Progenitor cell of endocrine pancreas (in vitro differentiated cells): ENCODE data around the gene PSMB9. TPM values are rescaled to one million over a fixed set of nuclear protein-coding genes. Genes with fewer than 3 reads are reported as not detected.
A peak's percentile ranks its signal among the peaks of the same experiment; 100 is the strongest.

Source experiments
- DNase-seq: peaks from one replicate; pipeline ENCODE4 v3.0.0; 2021; ENCODE audit warnings: low spot score; ENCODE audit not compliant: unreplicated experiment
- H3K27ac Mint-ChIP-seq: 2 replicates; pipeline ENCODE4 v1.8.0; 2021; ENCODE audit warnings: mild to moderate bottlenecking, moderate library complexity, mixed read lengths
- H3K27me3 Mint-ChIP-seq: 2 replicates; pipeline ENCODE4 v1.8.0; 2021; ENCODE audit warnings: mixed read lengths
- H3K36me3 Mint-ChIP-seq: 2 replicates; pipeline ENCODE4 v1.8.0; 2022; ENCODE audit warnings: mixed read lengths; ENCODE audit not compliant: insufficient read depth
- H3K4me1 Mint-ChIP-seq: 2 replicates; pipeline ENCODE4 v1.8.0; 2021; ENCODE audit warnings: low read depth, mixed read lengths
- H3K4me3 Mint-ChIP-seq: 2 replicates; pipeline ENCODE4 v1.8.0; 2021; ENCODE audit warnings: low read depth, mild to moderate bottlenecking, moderate library complexity, mixed read lengths
- H3K9me3 Mint-ChIP-seq: 2 replicates; pipeline ENCODE4 v1.8.0; 2021; ENCODE audit warnings: low read depth, mixed read lengths
- CTCF ChIP-seq: fragments of 200-600 bp; sonication (generic); IDR thresholded peaks from one replicate; pipeline ENCODE4 v1.5.0; 2021; ENCODE audit warnings: antibody characterized with exemption, mild to moderate bottlenecking; ENCODE audit not compliant: unreplicated experiment
- total RNA-seq: library from RNA; stranded (reverse); gene quantifications from 2 replicates; pipeline ENCODE4 v1.2.1, GENCODE V29; 2021

PSMB9 gene
- total RNA-seq, 1 donor from 2014 or later = not detected

GRCh38 chr6:32854376-32855178, 585 bp downstream of the PSMB9 start:
- Mint-ChIP-seq H3K4me1 (peaks cover 7% of the 10 kb centered on the region), H3K27me3 (peaks cover 95% of the 10 kb centered on the region), H3K9me3 (no peaks in the 10 kb centered on the region), H3K4me3 (peak overlapping the region; percentile 82), H3K27ac (peak overlapping the region; percentile 9), H3K36me3 (no peaks in the 10 kb centered on the region)
- TF ChIP-seq CTCF = no peak
- no peak for DNase-seq

- no peak for DNase-seq
- H3K27ac Mint-ChIP-seq = no peak overlapping the region
- TF ChIP-seq CTCF = no peak
- no peaks in the 10 kb centered on the region for H3K36me3 Mint-ChIP-seq
- peaks cover 7% of the 10 kb centered on the region for H3K4me1 Mint-ChIP-seq
- no peaks in the 10 kb centered on the region for H3K9me3 Mint-ChIP-seq
- H3K27me3 Mint-ChIP-seq = peaks cover 90% of the 10 kb centered on the region
- no peak overlapping the region for H3K4me3 Mint-ChIP-seq
These were observed 1.6 kb downstream of the PSMB9 start for GRCh38 chr6:32855467-32856174.

GRCh38 chr6:32857156-32857891, 3.3 kb downstream of the PSMB9 start:
- Mint-ChIP-seq H3K4me1 (peaks cover 7% of the 10 kb centered on the region), H3K4me3 (no peak overlapping the region), H3K27me3 (peaks cover 76% of the 10 kb centered on the region), H3K9me3 (no peaks in the 10 kb centered on the region), H3K36me3 (no peaks in the 10 kb centered on the region), H3K27ac (no peak overlapping the region)
- no peak for TF ChIP-seq CTCF
- DNase-seq = no peak

GRCh38 chr6:32858194-32858593, 4.2 kb downstream of the PSMB9 start:
- no peak for DNase-seq
- Mint-ChIP-seq H3K4me3 (no peak overlapping the region), H3K27me3 (peaks cover 68% of the 10 kb centered on the region), H3K36me3 (no peaks in the 10 kb centered on the region), H3K9me3 (no peaks in the 10 kb centered on the region), H3K27ac (no peak overlapping the region), H3K4me1 (peaks cover 5% of the 10 kb centered on the region)
- TF ChIP-seq CTCF = no peak

- Mint-ChIP-seq H3K9me3 (no peaks in the 10 kb centered on the region), H3K4me1 (no peaks in the 10 kb centered on the region), H3K4me3 (no peak overlapping the region), H3K27ac (no peak overlapping the region), H3K27me3 (peaks cover 55% of the 10 kb centered on the region), H3K36me3 (no peaks in the 10 kb centered on the region)
- no peak for DNase-seq
- TF ChIP-seq CTCF = no peak
These were observed 6.7 kb downstream of the PSMB9 start for GRCh38 chr6:32860674-32861073.
